GM19468 (cell line): ENCODE results near the gene CACFD1.

Source experiments
- ATAC-seq: cut with Tn5 transposase; IDR thresholded peaks from one replicate; pipeline ENCODE4 v1.9.1; 2021; ENCODE audit warnings: mild to moderate bottlenecking, moderate library complexity, moderate number of reproducible peaks; ENCODE audit not compliant: unreplicated experiment; ENCODE audit errors: extremely low read depth

The CACFD1 gene

DNA sequence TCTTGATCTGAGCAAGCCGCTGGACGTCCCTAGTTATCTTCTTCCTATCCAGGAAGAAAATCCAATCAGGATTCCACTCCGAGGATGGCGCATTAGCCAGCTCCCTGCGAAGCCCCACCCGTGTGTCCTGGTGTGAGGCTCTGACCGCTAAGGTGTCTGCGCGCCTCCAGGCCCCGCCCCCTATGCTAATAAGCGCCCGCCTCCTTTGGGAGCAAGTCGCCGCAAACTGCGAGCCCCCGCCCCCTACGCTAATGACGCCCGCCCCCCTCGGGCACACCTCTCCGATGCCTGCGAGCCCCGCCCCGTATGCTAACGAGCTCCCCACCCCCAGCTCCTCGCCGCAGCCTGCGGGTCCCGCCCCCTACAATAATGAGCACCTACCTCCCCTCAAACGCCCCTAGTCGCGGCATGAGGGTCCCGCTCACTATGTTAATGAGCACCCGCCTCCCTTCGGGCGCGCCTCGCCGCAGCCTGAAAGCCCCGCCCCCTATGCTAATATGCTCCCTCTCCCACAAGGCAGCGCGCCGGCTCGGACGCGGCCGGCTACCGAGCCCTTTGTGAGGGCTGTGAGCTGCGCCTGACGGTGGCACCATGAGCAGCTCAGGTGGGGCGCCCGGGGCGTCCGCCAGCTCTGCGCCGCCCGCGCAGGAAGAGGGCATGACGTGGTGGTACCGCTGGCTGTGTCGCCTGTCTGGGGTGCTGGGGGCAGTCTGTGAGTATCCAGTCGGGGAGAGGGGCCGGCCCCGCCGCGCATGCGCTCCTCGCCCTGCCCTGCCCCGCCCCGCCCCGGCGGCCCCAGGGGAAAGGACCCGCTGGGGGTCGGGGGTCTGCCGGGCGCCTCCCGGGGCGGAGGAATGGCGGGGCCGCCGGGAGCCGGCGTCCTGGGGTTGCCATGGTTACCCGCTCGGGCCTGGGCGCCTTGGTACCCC is at the start of gene CACFD1:
CACFD1 (plus strand) TSS at position 503 of the 929 bp plus-strand sequence; CDS start at position 592, 89 bp downstream.
- ATAC-seq = peak; percentile 29

DNA sequence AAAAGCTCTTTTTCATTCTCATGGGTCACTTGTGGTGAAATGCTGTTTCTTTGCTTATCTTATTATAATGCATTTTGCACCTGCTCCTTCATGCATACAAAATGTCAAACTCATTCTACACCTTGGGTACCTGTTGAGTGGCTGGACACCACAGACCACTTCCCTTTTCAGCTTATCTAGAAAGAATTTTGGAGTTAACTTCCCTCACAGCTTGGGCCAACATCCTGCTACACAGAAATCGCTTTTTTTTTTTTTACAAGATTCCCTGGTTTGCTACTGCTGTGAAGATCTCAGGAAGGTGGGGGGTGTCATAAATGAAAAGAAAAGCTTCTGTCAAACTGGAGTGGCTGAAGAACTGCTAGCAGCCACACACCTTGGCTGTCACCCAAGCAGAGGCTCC is 44.6 kb upstream of the CACFD1 start:
- no peak for ATAC-seq

DNA sequence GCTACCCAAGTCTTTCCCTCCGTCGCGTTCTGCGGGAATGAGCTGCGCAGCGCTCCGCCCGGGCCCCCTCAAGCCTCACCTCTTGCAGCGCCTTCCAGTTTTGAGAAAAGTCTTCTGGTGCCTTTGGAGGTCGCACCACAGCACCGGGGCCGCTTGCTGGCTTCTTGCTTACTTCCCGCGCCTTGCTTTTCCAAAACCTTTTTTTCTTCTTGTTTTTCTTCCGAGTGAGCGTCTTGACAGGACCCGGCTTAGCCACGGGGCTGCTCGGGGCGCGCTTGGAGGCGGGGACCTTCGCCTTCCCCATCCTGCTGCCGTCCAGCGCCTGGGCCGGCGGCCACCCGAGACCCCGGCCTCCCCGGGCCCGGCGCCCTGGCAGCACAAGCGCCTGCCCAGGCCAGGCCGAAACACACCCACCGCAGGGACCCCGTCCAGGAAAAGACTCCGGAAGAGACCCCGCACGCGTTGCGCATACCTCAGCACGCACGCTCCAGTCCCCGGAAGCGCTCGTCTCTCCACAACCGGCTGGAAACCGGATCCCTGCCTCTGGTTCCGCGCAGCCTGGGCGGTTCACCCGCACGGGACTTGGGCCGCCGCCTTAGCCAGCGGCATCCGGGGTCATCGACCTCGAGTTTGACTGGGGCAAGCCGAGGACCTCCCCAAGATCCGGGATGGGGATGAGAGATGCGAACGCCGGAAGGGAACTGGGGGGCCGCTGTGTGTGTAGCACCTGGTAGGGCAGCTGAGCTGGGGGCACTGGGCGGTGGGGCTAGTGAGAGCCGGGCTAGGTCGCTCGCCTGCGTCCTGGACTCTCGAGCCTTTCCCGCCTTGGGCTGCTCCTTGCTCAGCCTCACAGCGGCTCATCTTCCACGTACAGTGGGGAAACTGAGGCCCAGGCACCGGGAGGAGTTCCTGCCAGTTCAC is 42.0 kb upstream of the CACFD1 start, which contains the start of gene REXO4:
REXO4 (minus strand) TSS at position 470 of the 921 bp plus-strand sequence; CDS start at position 304, 166 bp downstream.
- ATAC-seq = peak; percentile 44

DNA sequence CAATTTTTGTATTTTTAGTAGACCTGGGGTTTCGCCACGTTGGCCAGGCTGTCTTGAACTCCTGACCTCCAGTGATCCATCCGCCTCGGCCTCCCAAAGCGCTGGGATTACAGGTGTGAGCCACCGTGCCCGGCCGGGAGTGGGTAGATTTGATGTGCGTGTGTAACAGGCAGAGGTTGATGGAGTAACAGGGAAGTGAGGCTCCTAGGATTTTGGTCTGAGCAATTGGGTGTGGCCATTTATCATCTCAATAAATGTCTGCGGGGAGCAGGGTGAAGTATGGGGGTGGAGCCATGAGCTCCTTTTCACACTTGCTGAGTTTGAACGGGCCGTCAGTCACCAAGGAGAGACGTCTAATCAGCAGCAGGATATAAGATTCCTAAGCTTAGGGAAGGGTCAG is 40.8 kb upstream of the CACFD1 start:
- no peak for ATAC-seq

DNA sequence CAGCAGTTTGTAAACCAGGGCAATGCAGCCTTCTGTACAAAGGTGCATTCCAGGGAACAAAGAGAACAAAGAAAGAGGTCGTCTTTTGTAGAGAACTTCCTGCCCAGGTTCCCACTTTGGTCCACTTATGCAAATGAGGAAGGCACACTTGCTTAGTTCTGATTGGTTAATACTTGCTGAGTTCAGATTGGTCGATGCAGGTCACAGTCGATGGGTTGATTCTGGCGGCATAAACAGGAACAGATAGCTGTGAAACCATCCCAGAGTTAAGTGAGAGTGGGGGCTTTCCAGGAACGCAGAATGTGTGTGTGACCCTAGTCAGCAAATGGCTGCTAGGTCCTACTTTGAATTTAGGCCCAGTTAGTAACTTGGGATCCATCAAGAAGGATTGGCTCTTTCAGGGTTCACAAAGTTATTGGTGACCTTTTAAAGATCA is 39.4 kb upstream of the CACFD1 start:
- ATAC-seq = no peak

DNA sequence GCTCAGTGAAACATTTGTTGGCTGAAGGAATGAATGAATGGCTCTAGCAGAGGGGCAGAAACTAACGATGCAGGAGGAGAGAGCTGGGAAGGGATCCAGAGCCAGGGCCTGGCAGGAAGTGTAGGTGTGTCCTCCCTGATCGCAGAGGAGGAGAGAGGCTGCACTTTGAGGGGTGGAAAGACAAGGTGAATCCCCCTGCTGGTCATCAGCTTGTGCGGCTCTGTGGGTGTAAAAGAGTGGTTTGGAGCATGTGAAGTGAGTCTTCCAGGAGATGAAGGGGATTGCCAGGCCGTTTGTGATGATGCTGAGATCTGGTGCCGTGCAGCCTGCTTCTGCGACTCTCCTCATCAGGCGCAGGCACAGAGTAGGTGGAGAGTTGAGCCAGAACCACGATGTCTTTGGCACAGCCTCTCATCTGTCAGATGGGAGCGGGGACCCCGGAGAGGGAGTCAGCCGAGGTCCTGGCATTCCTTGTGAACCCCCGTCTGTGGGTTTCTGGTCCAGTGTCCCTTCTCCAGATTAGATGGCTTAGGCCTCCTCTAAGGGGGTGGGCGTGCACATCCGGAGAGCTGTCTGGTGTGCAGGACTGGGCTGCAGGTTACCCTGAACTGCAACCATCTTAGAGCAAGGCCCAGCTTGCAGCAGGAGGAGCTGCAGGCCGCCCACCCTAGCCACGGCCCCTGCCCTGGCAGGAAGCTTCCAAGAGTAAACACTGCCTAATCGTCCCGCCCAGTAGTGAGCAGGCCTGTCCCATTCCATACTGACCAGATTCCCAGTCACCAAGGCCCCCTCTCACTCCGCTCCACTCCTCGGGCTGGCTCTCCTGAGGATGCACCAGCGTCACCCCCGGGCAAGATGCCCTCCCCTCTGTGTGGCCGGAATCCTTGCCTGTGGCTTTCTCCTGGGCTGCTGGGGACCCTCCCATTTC is 37.9 kb upstream of the CACFD1 start, which contains the start of gene ADAMTS13:
ADAMTS13 (plus strand) TSS at position 753 of the 928 bp plus-strand sequence; CDS start at position 830, 77 bp downstream.
- no peak for ATAC-seq

DNA sequence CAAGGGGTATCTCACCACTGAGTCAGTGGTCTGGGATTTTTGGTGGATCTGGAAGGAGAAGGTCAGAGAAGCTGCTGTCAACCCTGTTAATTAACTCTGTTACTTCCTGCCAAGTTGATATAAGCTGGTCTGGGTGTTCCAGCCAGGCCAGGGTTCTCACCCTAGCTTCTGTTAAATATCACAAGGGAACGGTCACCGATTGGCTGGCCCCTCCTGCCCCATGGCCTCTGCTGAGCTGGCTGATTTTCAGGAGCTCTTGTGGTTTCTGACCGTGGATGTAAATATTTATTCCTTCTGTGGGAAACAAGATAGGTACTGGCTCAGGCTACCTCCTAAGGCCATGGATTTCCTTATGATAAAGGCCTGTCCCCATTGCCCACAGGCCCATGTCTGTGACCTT is 36.6 kb upstream of the CACFD1 start:
- ATAC-seq = no peak

DNA sequence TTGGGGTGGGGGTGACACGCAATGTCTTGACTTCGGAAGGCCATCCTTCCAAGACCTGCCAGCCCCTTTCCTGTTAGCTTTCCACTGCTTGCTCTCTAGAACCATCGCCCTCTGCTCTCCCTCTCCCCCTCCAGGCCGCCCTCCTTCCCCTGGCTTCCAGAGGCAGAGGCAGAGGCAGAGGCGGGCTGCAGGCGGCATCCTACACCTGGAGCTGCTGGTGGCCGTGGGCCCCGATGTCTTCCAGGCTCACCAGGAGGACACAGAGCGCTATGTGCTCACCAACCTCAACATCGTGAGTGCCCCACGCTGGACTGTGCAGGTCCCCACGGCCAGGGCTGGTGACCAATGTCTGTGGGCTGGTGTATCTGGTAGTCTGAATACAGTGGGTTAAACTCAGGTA is 35.6 kb upstream of the CACFD1 start:
- ATAC-seq = no peak

DNA sequence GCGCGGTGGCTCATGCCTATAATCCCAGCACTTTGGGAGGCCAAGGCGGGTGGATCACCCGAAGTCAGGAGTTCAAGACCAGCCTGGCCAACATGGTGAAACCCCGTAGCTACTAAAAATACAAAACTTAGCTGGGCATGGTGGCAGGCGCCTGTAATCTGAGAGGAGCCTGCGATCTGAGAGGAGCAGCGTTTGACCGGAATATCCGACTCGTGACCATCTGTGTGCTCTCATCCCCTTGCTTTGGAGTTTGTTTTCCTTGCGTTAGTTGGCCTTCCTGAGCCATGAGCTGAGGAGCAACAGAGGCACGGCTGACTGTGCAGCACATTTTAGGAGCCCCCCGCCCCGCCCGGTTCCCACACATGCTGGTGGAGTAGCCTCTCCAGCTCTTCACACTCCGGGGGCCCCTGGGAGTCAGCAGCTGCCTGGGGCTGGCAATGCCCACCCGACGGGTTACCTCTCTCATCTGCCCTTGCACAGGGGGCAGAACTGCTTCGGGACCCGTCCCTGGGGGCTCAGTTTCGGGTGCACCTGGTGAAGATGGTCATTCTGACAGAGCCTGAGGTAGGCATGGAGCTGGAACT is 34.6 kb upstream of the CACFD1 start:
- no peak for ATAC-seq

DNA sequence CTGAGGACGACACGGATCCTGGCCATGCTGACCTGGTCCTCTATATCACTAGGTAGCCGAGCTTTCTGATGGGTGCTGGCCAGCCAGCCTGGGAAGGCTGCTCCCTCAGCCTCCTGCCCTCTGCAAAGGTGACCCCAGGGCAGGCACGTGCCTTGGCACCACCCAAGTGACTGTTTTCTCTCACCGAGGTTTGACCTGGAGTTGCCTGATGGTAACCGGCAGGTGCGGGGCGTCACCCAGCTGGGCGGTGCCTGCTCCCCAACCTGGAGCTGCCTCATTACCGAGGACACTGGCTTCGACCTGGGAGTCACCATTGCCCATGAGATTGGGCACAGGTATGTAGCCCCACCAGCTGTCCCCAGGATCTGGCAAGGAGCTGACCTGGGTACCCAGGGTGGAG is 33.8 kb upstream of the CACFD1 start:
- ATAC-seq = no peak

DNA sequence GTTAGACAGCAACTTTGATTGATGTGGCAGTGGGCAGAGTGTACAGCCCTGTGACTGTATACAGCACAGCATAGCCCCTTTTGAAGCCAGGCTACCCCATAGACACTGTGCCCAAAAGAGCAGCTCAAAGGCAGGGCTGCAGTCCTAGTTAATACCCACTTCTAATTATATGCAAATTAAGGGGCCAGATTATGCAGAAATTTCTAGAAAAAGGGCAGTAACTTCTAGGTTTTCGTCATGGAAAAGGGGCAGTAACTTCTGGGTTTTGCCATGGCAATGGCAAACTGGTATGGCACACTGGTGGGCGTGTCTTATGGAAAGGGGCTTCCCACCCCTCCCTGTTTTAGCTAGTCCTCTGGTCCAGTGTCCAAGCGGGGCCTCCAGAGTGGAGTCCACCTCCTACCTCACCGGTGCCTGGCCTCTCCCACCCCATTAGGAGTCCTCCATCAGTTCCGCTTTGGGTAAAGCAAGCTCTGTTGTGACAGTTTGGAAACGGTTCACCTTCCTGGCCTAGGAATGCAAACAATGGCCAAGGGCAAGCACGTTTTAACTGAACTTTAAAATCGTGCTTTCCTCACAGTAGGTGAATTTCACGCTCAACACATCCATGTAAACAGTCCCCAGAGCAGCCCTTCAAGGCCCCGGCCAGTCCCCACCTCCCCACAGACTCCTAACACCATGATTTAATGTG is 32.0 kb upstream of the CACFD1 start:
- no peak for ATAC-seq

DNA sequence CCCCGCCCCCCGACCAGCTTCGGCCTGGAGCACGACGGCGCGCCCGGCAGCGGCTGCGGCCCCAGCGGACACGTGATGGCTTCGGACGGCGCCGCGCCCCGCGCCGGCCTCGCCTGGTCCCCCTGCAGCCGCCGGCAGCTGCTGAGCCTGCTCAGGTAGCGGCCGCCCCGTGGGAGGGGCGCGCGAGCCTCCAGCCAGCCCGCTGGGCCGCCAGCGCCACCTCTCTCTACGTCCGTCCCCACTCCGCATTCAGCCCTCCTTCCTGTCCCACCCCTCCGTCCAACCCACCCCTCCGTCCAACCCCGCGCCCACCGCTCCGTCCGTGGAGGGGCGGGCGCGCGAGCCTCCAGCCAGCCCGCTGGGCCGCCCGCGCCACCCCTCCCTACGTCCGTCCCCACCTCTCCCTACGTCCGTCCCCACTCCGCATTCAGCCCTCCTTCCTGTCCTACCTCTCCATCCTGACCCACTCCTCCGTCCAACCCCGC is 31.1 kb upstream of the CACFD1 start:
- no peak for ATAC-seq

DNA sequence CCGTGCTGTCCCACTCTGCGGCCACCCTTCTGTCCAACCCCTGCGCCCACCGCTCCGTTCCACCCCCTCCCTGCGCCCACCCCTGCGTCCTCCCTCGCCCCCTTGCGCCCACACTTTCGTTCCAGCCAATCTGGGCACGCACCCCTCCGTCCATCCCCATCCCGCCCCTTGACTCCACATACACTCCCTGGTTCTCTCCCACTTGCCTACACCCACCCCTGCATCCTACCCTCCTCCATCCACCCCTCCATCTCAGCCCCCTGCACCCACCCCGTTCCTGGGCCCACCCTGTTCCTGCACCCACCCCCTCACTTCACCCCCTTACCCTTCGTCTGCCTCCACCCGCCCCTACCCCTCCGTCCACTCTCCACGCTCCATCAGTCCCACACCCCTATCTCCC is 30.6 kb upstream of the CACFD1 start:
- no peak for ATAC-seq

DNA sequence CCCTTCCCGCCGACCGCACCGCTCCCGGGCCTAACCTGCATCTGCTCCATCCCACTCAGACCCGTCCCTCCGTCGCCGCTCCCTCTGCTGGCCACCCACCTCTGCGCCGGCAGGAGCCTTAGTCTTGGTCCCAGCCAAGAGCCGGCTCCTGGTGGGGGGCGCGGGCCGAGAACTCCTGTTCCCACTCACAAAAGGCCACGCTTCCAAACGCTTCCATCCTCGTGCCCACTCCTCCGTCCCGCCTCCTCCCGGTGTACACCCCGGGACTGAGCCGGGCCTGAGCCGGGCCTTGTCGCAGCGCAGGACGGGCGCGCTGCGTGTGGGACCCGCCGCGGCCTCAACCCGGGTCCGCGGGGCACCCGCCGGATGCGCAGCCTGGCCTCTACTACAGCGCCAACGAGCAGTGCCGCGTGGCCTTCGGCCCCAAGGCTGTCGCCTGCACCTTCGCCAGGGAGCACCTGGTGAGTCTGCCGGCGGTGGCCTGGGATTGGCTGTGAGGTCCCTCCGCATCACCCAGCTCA is 30.1 kb upstream of the CACFD1 start:
- ATAC-seq = no peak

DNA sequence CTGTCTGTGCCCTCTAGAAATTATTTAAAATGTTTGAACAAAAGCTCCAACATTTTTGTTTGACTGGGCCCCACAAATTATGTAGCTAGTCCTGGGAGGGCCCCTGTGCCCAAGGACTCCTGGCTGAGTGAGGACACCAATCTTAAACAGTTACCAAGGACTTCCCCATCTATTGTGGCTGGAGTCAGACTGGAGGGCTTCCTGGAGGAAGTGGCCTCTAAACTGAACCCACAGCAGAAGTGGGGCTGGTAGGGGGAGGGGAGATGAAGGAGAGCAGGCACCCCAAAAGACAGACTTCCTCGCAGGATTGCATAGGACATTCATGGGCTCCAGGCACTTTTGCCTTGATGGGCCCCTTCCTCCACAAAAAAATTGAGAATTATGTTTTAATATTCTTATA is 29.5 kb upstream of the CACFD1 start:
- no peak for ATAC-seq

DNA sequence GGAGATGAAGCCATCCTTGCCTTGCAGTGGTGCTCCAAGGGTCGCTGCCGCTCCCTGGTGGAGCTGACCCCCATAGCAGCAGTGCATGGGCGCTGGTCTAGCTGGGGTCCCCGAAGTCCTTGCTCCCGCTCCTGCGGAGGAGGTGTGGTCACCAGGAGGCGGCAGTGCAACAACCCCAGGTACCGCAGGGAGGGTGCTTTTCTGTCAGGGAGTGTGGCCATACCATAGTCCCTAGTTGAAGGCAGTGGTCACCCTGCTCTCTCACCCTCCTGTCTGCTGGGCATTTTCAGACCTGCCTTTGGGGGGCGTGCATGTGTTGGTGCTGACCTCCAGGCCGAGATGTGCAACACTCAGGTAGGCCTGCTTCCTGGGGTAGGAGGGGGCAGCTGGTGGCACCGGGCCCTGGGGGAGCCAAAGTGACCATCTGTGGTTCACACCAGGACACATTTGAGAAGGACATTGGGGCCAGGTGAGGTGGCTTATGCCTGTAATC is 26.4 kb upstream of the CACFD1 start:
- ATAC-seq = no peak

DNA sequence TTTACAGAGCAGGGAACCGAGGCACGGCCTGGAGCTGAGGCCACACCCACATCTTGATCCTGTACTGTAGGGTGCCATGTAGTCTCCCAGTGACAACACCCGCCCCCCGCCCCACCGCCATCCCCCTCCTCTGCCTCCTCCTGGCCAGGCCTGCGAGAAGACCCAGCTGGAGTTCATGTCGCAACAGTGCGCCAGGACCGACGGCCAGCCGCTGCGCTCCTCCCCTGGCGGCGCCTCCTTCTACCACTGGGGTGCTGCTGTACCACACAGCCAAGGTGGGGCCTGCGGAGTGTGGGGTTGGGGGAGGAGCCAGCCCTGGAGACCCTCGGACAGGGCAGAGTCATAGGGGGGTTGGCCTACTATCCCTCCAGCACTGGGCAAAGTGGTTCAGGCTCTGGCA is 23.1 kb upstream of the CACFD1 start:
- ATAC-seq = no peak
